Endothelial cell of umbilical vein (primary cell): ENCODE measurements around the gene VWA8. TPM values are rescaled to one million over a fixed set of nuclear protein-coding genes. Genes with fewer than 3 reads are reported as not detected.

ENCODE experiments used
- BruUV-seq: library from RNA; stranded (reverse); fragments of 400-500 nt; replicated peaks from 2 replicates; lab custom pipeline; 2021; lab: Mats Ljungman, UMichigan
- CTCF ChIA-PET: fragments of 300-600, 350-600 bp; sonication (Branson Sonifier 250); formaldehyde crosslinking; loops from one replicate; lab custom pipeline; 2021; ENCODE audit warnings: antibody characterized with exemption, inconsistent platforms; lab: Charles Lee
- POLR2A ChIA-PET: fragments of 300-600, 350-600 bp; sonication (Branson Sonifier 250); formaldehyde crosslinking; loops from one replicate; lab custom pipeline; 2021; ENCODE audit warnings: antibody characterized with exemption, inconsistent platforms; lab: Charles Lee
- DNase-seq: peaks from one replicate; pipeline ENCODE4 v3.0.0-alpha.2; 2011; ENCODE audit warnings: low read depth, low spot score
- FAIRE-seq: peaks from 2 replicates; lab custom pipeline; 2011; peaks lifted over from hg19 to GRCh38; lab: Jason Lieb, UNC
- H2AFZ ChIP-seq: 2 replicates; pipeline ENCODE4 v1.6.0; 2012; ENCODE audit warnings: low read depth, low read length, control low read depth, inconsistent platforms
- H3K27ac ChIP-seq: 2 replicates; pipeline ENCODE4 v1.5.1; 2011; ENCODE audit warnings: low read depth, mild to moderate bottlenecking, control low read depth, low read length, moderate library complexity; ENCODE audit not compliant: insufficient read depth
- H3K27me3 ChIP-seq, 2 experiments: 2 replicates each; pipeline versions ENCODE4 v1.6.0 to v1.6.1; 2011; ENCODE audit warnings: low read length in 2 of 2, mixed read lengths in 1 of 2; ENCODE audit not compliant: control insufficient read depth in 2 of 2, insufficient read depth in 2 of 2
- H3K36me3 ChIP-seq, 2 experiments: 2 replicates in 1 of 2; 3 replicates in 1 of 2; pipeline ENCODE4 v1.5.1; 2011; ENCODE audit warnings: low read length in 2 of 2, mild to moderate bottlenecking in 1 of 2, moderate library complexity in 1 of 2; ENCODE audit not compliant: control insufficient read depth in 2 of 2, insufficient read depth in 2 of 2; ENCODE audit errors: extremely low read depth in 1 of 2
- H3K4me1 ChIP-seq: 3 replicates; pipeline ENCODE4 v1.5.1; 2011; ENCODE audit warnings: mild to moderate bottlenecking, low read length; ENCODE audit not compliant: control insufficient read depth, insufficient read depth; ENCODE audit errors: extremely low read depth
- H3K4me2 ChIP-seq: 2 replicates; pipeline ENCODE4 v1.6.1; 2011; ENCODE audit warnings: low read length, control low read depth, mixed read lengths; ENCODE audit not compliant: insufficient read depth
- H3K4me3 ChIP-seq, 3 experiments: fragments of 200-600 bp in 1 of 3; sonication (generic), shearing (Covaris generic) in 1 of 3; replicated peaks in 1 of 3; 2 replicates each; pipeline ENCODE4 v1.5.1; 2011 to 2016; ENCODE audit warnings: control low read depth in 3 of 3, low read length in 3 of 3, mild to moderate bottlenecking in 2 of 3, inconsistent platforms in 1 of 3, low read depth in 1 of 3, moderate library complexity in 1 of 3; ENCODE audit not compliant: insufficient read depth in 1 of 3
- H3K79me2 ChIP-seq: 2 replicates; pipeline ENCODE4 v1.6.0; 2012; ENCODE audit warnings: low read length, inconsistent platforms; ENCODE audit not compliant: control insufficient read depth, insufficient read depth
- H3K9ac ChIP-seq: replicated peaks from 2 replicates; pipeline ENCODE3; 2011; ENCODE audit warnings: low read length, control low read depth; ENCODE audit not compliant: insufficient read depth; ENCODE audit errors: extremely low read depth
- H3K9me1 ChIP-seq: replicated peaks from 3 replicates; pipeline ENCODE4 v1.6.0; 2011; ENCODE audit warnings: mild to moderate bottlenecking, low read length; ENCODE audit not compliant: control insufficient read depth, insufficient read depth; ENCODE audit errors: extremely low read depth
- H3K9me3 ChIP-seq: replicated peaks from 2 replicates; pipeline ENCODE4 v1.5.1; 2012; ENCODE audit warnings: low read length, inconsistent platforms; ENCODE audit not compliant: control insufficient read depth, insufficient read depth
- H4K20me1 ChIP-seq: replicated peaks from 2 replicates; pipeline ENCODE3; 2011; ENCODE audit warnings: mild to moderate bottlenecking, low read length; ENCODE audit not compliant: control insufficient read depth, insufficient read depth; ENCODE audit errors: extremely low read depth
- CTCF ChIP-seq, 2 donors: IDR thresholded peaks; 1 replicate in 1 of 2; 2 replicates in 1 of 2; pipeline ENCODE4 v1.5.1; 2011; ENCODE audit warnings: low read length in 2 of 2, mild to moderate bottlenecking in 2 of 2, moderate library complexity in 2 of 2, control low read depth in 1 of 2, inconsistent platforms in 1 of 2, low read depth in 1 of 2; ENCODE audit not compliant: insufficient read depth in 1 of 2; ENCODE audit errors: extremely low read depth in 1 of 2
- EZH2 ChIP-seq: IDR thresholded peaks from 2 replicates; pipeline ENCODE4 v1.6.1; 2012; ENCODE audit warnings: borderline replicate concordance, low read depth, mild to moderate bottlenecking, moderate library complexity, low read length, inconsistent platforms; ENCODE audit not compliant: severe bottlenecking
- FOS ChIP-seq: IDR thresholded peaks from 2 replicates; pipeline ENCODE4 v1.6.1; 2011; ENCODE audit warnings: mild to moderate bottlenecking, low read length, moderate library complexity, borderline replicate concordance; ENCODE audit not compliant: insufficient read depth
- JUN ChIP-seq: IDR thresholded peaks from 2 replicates; pipeline ENCODE4 v1.6.1; 2011; ENCODE audit warnings: borderline replicate concordance, low read depth; ENCODE audit not compliant: insufficient read length, insufficient read depth
- MYC ChIP-seq: IDR thresholded peaks from one replicate; pipeline ENCODE4 v1.6.1; 2011; ENCODE audit warnings: mild to moderate bottlenecking, low read depth, low read length
- POLR2AphosphoS5 ChIP-seq: IDR thresholded peaks from 2 replicates; pipeline ENCODE4 v1.6.1; 2012; ENCODE audit warnings: low read depth, mild to moderate bottlenecking, control low read depth, low read length, moderate library complexity; ENCODE audit not compliant: insufficient read depth
- dilution Hi-C: fragments of 300-500 bp; cut with MboI; formaldehyde crosslinking; loops from one replicate; pipeline ENCODE4 v1.15.0; 2019; ENCODE audit warnings: low sequenced_read_pairs; ENCODE audit not compliant: extremely low pct_ligation_motif_present
- intact Hi-C: fragments of 100-400 bp; cut with micrococcal nuclease; formaldehyde crosslinking; loops from one replicate; pipeline ENCODE4 v1.10.0; 2022
- polyA plus RNA-seq, 4 experiments: library from polyadenylated mRNA; depleted of rRNA in 3 of 4; stranded (reverse) in 3 of 4; unstranded in 1 of 4; fragments of >200 nt; gene quantifications; 2 replicates each; pipeline versions ENCODE4 v1.2.1 to v1.2.3, GENCODE V29; 2011 to 2012; ENCODE audit warnings: missing spikeins in 1 of 4
- total RNA-seq: library from RNA; stranded (reverse); gene quantifications from 2 replicates; pipeline ENCODE4 v1.2.3, GENCODE V29; 2021

The VWA8 gene
- total and polyA plus RNA-seq, 2 donors (not counting 3 experiments of a cell fraction or from before 2014, with no cell fraction given) = 2.9 to 11.3 TPM

- no peaks in the 10 kb centered on the region for H3K79me2 ChIP-seq
- no peak for TF ChIP-seq EZH2
- no peak for TF ChIP-seq CTCF (IDR thresholded peaks at IDR 0.05; ENCODE audit: extremely low read depth in 1 of 2, insufficient read depth in 1 of 2, low read depth in 1 of 2, low read length in 2 of 2)
- no peak for TF ChIP-seq POLR2AphosphoS5
- no peak for TF ChIP-seq JUN
- TF ChIP-seq FOS = no peak
- no peak for TF ChIP-seq MYC
- H3K4me3 ChIP-seq = no peak overlapping the region
- no peaks in the 10 kb centered on the region for H3K9me3 ChIP-seq
- H3K9me1 ChIP-seq = no peaks in the 10 kb centered on the region
- no TSS peak for BruUV-seq
- no peak overlapping the region for H3K27ac ChIP-seq
- DNase-seq (no peak), FAIRE-seq (no peak)
- intact Hi-C loops (no loop called here), dilution Hi-C loops (no loop called here)
- H3K36me3 ChIP-seq = no peaks in the 10 kb centered on the region
- H3K9ac ChIP-seq = no peak overlapping the region
- no peaks in the 10 kb centered on the region for H4K20me1 ChIP-seq
- ChIA-PET CTCF (interaction anchor here (1.6 kb wide), 1 partner anchor 71 kb away, joined by 5 read pairs; no protein-coding TSS in a partner anchor), POLR2A (no interaction called here)
- H3K27me3 ChIP-seq = no peaks in the 10 kb centered on the region
- no peak overlapping the region for H3K4me2 ChIP-seq
- no peaks in the 10 kb centered on the region for H3K4me1 ChIP-seq
- no peak overlapping the region for H2AFZ ChIP-seq
Observed at GRCh38 chr13:41582027-41582463, 378.9 kb downstream of the VWA8 start.
